Measurements from ENCODE around the gene GAA. TPM values are rescaled to one million over a fixed set of nuclear protein-coding genes. Genes with fewer than 3 reads are reported as not detected.

GAA gene
- total and polyA plus RNA-seq, 2 of the 8 experiments (the other 6 are each of a cell fraction or from before 2014, with no cell fraction given), result 14.8 to 30.0 TPM

DNA sequence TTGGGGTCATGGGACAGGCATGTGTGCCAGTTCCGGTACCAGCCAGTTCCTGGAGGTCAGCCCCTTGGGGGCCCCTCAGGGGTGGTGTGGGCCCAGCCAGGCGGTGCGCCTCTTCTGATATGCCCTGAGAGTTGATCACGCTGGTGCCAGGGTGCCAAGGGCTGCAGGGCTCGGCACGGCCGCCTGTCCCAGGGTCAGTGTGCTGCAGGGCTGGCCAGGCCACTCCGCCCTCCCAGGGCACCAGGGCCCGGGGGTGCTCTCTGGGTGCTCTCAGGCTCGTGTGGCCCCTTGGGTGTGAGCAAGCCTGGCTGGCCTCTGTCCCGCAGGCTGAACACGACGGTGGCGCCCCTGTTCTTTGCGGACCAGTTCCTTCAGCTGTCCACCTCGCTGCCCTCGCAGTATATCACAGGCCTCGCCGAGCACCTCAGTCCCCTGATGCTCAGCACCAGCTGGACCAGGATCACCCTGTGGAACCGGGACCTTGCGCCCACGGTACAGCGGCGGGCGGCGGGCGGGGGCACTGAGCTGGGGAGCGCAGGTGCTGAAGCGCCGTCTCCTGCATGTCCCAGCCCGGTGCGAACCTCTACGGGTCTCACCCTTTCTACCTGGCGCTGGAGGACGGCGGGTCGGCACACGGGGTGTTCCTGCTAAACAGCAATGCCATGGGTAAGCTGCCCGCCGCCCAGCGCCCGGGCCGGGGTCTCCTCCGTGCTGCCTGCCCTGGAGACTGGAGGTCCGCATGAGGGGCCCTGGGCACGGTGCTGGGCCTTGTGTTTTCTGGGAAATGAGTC lies 6.0 kb downstream of the GAA start:
- ChIA-PET CTCF (ENCODE audit: partially characterized antibody) (interaction anchor here (1.4 to 1.6 kb wide), 2 partner anchors 17 to 21 kb away, joined by 5 to 8 read pairs; no protein-coding TSS in a partner anchor), POLR2A (ENCODE audit: partially characterized antibody) (interaction anchor here (1.1 to 1.7 kb wide), 3 partner anchors 9 to 81 kb away, joined by 3 to 4 read pairs (median 4); no protein-coding TSS in a partner anchor)
- Histone ChIP-seq H2BK5ac (ENCODE audit: low read depth, low read length) (no peak overlapping the region; the same call in 1 of the 2 replicates), H3K9me3 (ENCODE audit: insufficient read depth in 2 of 2, low read depth in 1 of 2, low read length in 1 of 2) (no peaks in the 10 kb centered on the region), H4K91ac (replicated peaks; ENCODE audit: insufficient read length, low read length) (no peak overlapping the region), H2BK20ac (ENCODE audit: low read length) (no peak overlapping the region), H2BK12ac (ENCODE audit: low read depth, low read length) (no peak overlapping the region), H3K36me3 (ENCODE audit: control insufficient read depth in 2 of 4, insufficient read depth in 4 of 4, low read length in 3 of 4) (no peaks in the 10 kb centered on the region), H3K23me2 (ENCODE audit: low read depth, low read length) (no peaks in the 10 kb centered on the region), H3K27ac (ENCODE audit: low read depth, low read length) (no peak overlapping the region), H2BK120ac (replicated peaks; ENCODE audit: low read depth, low read length) (no peak overlapping the region), H2BK15ac (ENCODE audit: low read length) (no peak overlapping the region), H3K79me2 (ENCODE audit: control insufficient read depth in 1 of 2, insufficient read depth in 2 of 2, low read length in 2 of 2) (no peaks in the 10 kb centered on the region), H3K4me2 (ENCODE audit: insufficient read depth in 1 of 2, low read depth in 2 of 2, low read length in 2 of 2) (no peak overlapping the region), H2AFZ (ENCODE audit: low read length) (no peak overlapping the region), H3K56ac (replicated peaks; ENCODE audit: insufficient read length, low read depth, low read length) (no peak overlapping the region), H4K8ac (ENCODE audit: extremely low read depth, insufficient read depth, low read length) (no peak overlapping the region; the same call in 1 of the 2 replicates), H3K14ac (ENCODE audit: insufficient read length) (no peak overlapping the region), H3K27me3 (replicated peaks in 1 of 4; ENCODE audit: control insufficient read depth in 3 of 4, extremely low read depth in 1 of 4, insufficient read depth in 3 of 4, low read length in 3 of 4) (no peaks in the 10 kb centered on the region), H2AK5ac (ENCODE audit: low read depth, low read length) (no peak overlapping the region), H4K5ac (ENCODE audit: insufficient read length, low read depth, low read length) (no peak overlapping the region), H3K9ac (replicated peaks in 1 of 4; ENCODE audit: extremely low read depth in 1 of 4, low read depth in 3 of 4, low read length in 3 of 4) (no peak overlapping the region; a peak in 1 of 7 replicates), H4K20me1 (replicated peaks in 1 of 2; ENCODE audit: control insufficient read depth in 1 of 2, insufficient read depth in 2 of 2, low read length in 2 of 2) (no peaks in the 10 kb centered on the region), H3K18ac (ENCODE audit: extremely low read depth, low read length) (no peak overlapping the region), H3K4me1 (replicated peaks in 1 of 4; ENCODE audit: control insufficient read depth in 3 of 4, insufficient read depth in 4 of 4, low read length in 3 of 4) (peaks cover 0 to 5% (median 0%) of the 10 kb centered on the region in 4 experiments; a peak in 5 of 7 replicates), H3K23ac (ENCODE audit: insufficient read length) (no peak overlapping the region), H3K4me3 (ENCODE audit: extremely low read depth in 1 of 4, insufficient read depth in 2 of 4, low read depth in 3 of 4, low read length in 4 of 4) (no peak overlapping the region), H3K4ac (replicated peaks; ENCODE audit: insufficient read length, low read depth, low read length) (no peak overlapping the region), H3K79me1 (ENCODE audit: low read depth, low read length) (no peaks in the 10 kb centered on the region; the same call in 1 of the 2 replicates)
- 87% methylated on average over 37 of the region's 46 CpGs; no CpG with 5 or more reads in 1 of the 2 experiments for WGBS, 2 experiments (ENCODE audit: extremely low coverage in 1 of 2, insufficient coverage in 1 of 2, insufficient read length in 1 of 2, insufficient replicate concordance in 2 of 2, low coverage in 1 of 2, low lambda C conversion rate in 2 of 2, missing lambda C conversion rate in 1 of 2)
- DNase-seq (ENCODE audit: low read depth in 1 of 2, low spot score in 2 of 2) (no peak), FAIRE-seq (no peak)
- TF ChIP-seq SUZ12 (IDR thresholded peaks at IDR 0.05; ENCODE audit: low read length) (no peak), PHF8 (conservative IDR thresholded peaks at IDR 0.05; ENCODE audit: low read depth, low read length) (no peak), TCF12 (IDR thresholded peaks at IDR 0.05; ENCODE audit: low read depth, low read length) (no peak), GTF2F1 (IDR thresholded peaks at IDR 0.05; ENCODE audit: borderline replicate concordance, low read depth, low read length) (no peak), BACH1 (IDR thresholded peaks at IDR 0.05; ENCODE audit: low read length) (no peak), POLR2AphosphoS5 (IDR thresholded peaks at IDR 0.05; ENCODE audit: low read depth, low read length) (no peak), RNF2 (IDR thresholded peaks at IDR 0.05; ENCODE audit: borderline replicate concordance, low read depth, low read length, missing control alignments, poor library complexity, severe bottlenecking) (no peak), JUND (IDR thresholded peaks at IDR 0.05; ENCODE audit: low read length) (no peak)
- TF ChIP-seq, protein P1, sequence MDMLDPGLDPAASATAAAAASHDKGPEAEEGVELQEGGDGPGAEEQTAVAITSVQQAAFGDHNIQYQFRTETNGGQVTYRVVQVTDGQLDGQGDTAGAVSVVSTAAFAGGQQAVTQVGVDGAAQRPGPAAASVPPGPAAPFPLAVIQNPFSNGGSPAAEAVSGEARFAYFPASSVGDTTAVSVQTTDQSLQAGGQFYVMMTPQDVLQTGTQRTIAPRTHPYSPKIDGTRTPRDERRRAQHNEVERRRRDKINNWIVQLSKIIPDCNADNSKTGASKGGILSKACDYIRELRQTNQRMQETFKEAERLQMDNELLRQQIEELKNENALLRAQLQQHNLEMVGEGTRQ (IDR thresholded peaks at IDR 0.05; ENCODE audit: low read length), result no peak
- TF ChIP-seq, protein P2, sequence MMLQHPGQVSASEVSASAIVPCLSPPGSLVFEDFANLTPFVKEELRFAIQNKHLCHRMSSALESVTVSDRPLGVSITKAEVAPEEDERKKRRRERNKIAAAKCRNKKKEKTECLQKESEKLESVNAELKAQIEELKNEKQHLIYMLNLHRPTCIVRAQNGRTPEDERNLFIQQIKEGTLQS (IDR thresholded peaks at IDR 0.05; ENCODE audit: insufficient read depth, low read depth, low read length), result no peak
